CD8-positive, alpha-beta memory T cell (primary cell): ENCODE data around the gene TCF12. TPM values are rescaled to one million over a fixed set of nuclear protein-coding genes. Genes with fewer than 3 reads are reported as not detected.
"Not testable (repeated sequence)": the region's sequence is repeated elsewhere in the genome, so short reads cannot be mapped to it uniquely, and the experiment has no call there.

Experiments
- CTCF ChIA-PET: fragments of 350-600 bp; sonication (Branson Sonifier 250); formaldehyde crosslinking; loops from one replicate; lab custom pipeline; 2021; ENCODE audit warnings: antibody characterized with exemption; lab: Charles Lee
- POLR2A ChIA-PET: fragments of 350-600 bp; sonication (Branson Sonifier 250); formaldehyde crosslinking; loops from one replicate; lab custom pipeline; 2021; ENCODE audit warnings: antibody characterized with exemption; lab: Charles Lee
- DNase-seq, 5 donors: peaks; one replicate each; pipeline versions ENCODE4 v3.0.0 to v3.0.0-alpha.2; 2020 to 2022; ENCODE audit warnings: mixed read lengths in 1 of 5
- H3K27ac ChIP-seq: one replicate; pipeline ENCODE4 v1.7.0; 2013; ENCODE audit warnings: low read depth, mild to moderate bottlenecking, low read length, moderate library complexity
- H3K27me3 ChIP-seq: 2 replicates; pipeline ENCODE4 v1.7.0; 2013; ENCODE audit warnings: low read length, mild to moderate bottlenecking; ENCODE audit not compliant: insufficient read depth, poor library complexity, severe bottlenecking
- H3K36me3 ChIP-seq: 2 replicates; pipeline ENCODE4 v1.7.0; 2013; ENCODE audit warnings: mild to moderate bottlenecking, low read length, moderate library complexity; ENCODE audit not compliant: insufficient read depth
- H3K4me1 ChIP-seq: 2 replicates; pipeline ENCODE4 v1.7.0; 2013; ENCODE audit warnings: mild to moderate bottlenecking, low read length, moderate library complexity; ENCODE audit not compliant: insufficient read depth
- H3K4me3 ChIP-seq: 2 replicates; pipeline ENCODE4 v1.7.0; 2013; ENCODE audit warnings: mild to moderate bottlenecking, low read length
- H3K9me3 ChIP-seq: 2 replicates; pipeline ENCODE4 v1.7.0; 2013; ENCODE audit warnings: mild to moderate bottlenecking, low read length
- H3K27ac Mint-ChIP-seq, 8 donors: one replicate each; pipeline ENCODE4 v1.8.0; 2020 to 2021; ENCODE audit warnings: mixed read lengths in 8 of 8, mild to moderate bottlenecking in 6 of 8, inconsistent platforms in 3 of 8, moderate library complexity in 3 of 8
- H3K27me3 Mint-ChIP-seq, 2 donors: one replicate each; pipeline ENCODE4 v1.8.0; 2020 to 2021; ENCODE audit warnings: mixed read lengths in 2 of 2, mild to moderate bottlenecking in 1 of 2, moderate library complexity in 1 of 2
- H3K36me3 Mint-ChIP-seq, 3 donors: one replicate each; pipeline ENCODE4 v1.8.0; 2020 to 2021; ENCODE audit warnings: mixed read lengths in 3 of 3, inconsistent platforms in 1 of 3, mild to moderate bottlenecking in 1 of 3
- H3K4me1 Mint-ChIP-seq, 3 donors: one replicate each; pipeline ENCODE4 v1.8.0; 2020 to 2021; ENCODE audit warnings: mixed read lengths in 3 of 3, inconsistent platforms in 1 of 3, mild to moderate bottlenecking in 1 of 3
- H3K4me3 Mint-ChIP-seq, 7 donors: one replicate each; pipeline ENCODE4 v1.8.0; 2020 to 2021; ENCODE audit warnings: mixed read lengths in 7 of 7, mild to moderate bottlenecking in 6 of 7, moderate library complexity in 4 of 7, inconsistent platforms in 2 of 7
- H3K9me3 Mint-ChIP-seq, 5 donors: one replicate each; pipeline ENCODE4 v1.8.0; 2020 to 2022; ENCODE audit warnings: mixed read lengths in 5 of 5, mild to moderate bottlenecking in 3 of 5, moderate library complexity in 2 of 5, inconsistent platforms in 1 of 5
- polyA plus RNA-seq: library from polyadenylated mRNA; unstranded; fragments of 300-500 nt; fragmentation: Illumina TruSeq; gene quantifications from one replicate; pipeline ENCODE4 v1.2.3, GENCODE V29; 2021
- total RNA-seq, 2 experiments: library from RNA; stranded (reverse); gene quantifications; one replicate each; pipeline ENCODE4 v1.2.3, GENCODE V29; 2021

Gene TCF12
- total and polyA plus RNA-seq, 3 experiments from 2014 or later: 54.3 to 79.2 (median 69.9) TPM

DNA sequence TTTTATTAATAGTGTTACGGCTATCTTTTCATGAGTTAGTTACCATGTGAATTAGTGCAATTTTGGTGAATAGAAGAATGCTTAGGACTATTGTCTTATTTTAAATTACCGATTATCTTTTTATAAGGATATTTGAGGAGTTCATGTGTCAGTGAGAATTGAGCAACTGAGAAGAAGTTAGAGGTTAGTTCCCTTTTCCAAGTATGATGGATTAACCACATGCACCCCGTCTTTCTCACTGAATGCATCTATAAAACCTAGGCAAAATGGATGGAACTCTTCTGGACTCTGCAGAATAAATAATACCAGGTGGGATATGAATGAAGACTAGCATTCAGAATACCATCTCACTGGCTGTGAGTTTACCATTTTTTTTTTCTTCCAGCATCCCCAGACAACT, 74.3 kb downstream of the TCF12 start:
- H3K4me1 ChIP-seq: peaks cover 14% of the 10 kb centered on the region
- DNase-seq: no peak
- Mint-ChIP-seq H3K4me3 (no peak overlapping the region), H3K36me3 (peaks cover 15 to 26% (median 18%) of the 10 kb centered on the region in 3 donors), H3K27me3 (no peaks in the 10 kb centered on the region), H3K27ac (no peak overlapping the region), H3K9me3 (no peaks in the 10 kb centered on the region), H3K4me1 (peaks cover 30 to 51% (median 41%) of the 10 kb centered on the region in 3 donors)
- H3K9me3 ChIP-seq: no peaks in the 10 kb centered on the region
- ChIA-PET CTCF (no interaction called here), POLR2A (no interaction called here)
- H3K27me3 ChIP-seq: no peaks in the 10 kb centered on the region
- no peak overlapping the region for H3K4me3 ChIP-seq
- peaks cover 5% of the 10 kb centered on the region for H3K36me3 ChIP-seq
- no peak overlapping the region for H3K27ac ChIP-seq

- no peaks in the 10 kb centered on the region for H3K27me3 ChIP-seq
- H3K4me3 ChIP-seq: no peak overlapping the region
- peaks cover 4% of the 10 kb centered on the region for H3K4me1 ChIP-seq
- H3K9me3 ChIP-seq: no peaks in the 10 kb centered on the region
- H3K4me1 Mint-ChIP-seq: peaks cover 24 to 42% (median 34%) of the 10 kb centered on the region in 3 donors
- H3K36me3 Mint-ChIP-seq: peaks cover 15 to 26% (median 18%) of the 10 kb centered on the region in 3 donors
- CTCF ChIA-PET: no interaction called here
- H3K4me3 Mint-ChIP-seq: no peak overlapping the region
- no peak overlapping the region for H3K27ac Mint-ChIP-seq
- no peaks in the 10 kb centered on the region for H3K9me3 Mint-ChIP-seq
- POLR2A ChIA-PET: no interaction called here
- no peak overlapping the region for H3K27ac ChIP-seq
- no peaks in the 10 kb centered on the region for H3K27me3 Mint-ChIP-seq
- DNase-seq: no peak
- peaks cover 5% of the 10 kb centered on the region for H3K36me3 ChIP-seq
Measured at GRCh38 chr15:56994280-56994679, 75.8 kb downstream of the TCF12 start.

DNA sequence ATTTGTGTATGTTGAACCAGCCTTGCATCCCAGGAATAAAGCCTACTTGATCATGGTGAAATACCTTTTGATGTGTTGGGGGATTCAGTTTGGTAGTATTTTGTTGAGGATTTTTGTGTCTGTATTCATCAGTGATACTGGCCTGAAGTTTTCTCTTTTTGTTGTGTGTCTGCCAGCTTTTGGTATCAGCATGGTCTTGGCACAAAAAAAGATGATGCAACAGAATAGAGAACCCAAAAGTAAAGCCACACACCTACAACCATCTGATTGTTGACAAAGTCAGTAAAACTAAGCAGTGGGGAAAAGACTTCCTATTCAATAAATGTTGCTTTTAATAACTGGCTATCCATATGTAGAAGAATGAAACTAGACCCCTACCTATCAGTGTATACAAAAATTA, 77.6 kb downstream of the TCF12 start:
- CTCF ChIA-PET: no interaction called here
- H3K4me3 ChIP-seq: no peak overlapping the region
- peaks cover 14 to 25% (median 18%) of the 10 kb centered on the region in 3 donors for H3K36me3 Mint-ChIP-seq

GRCh38 chr15:56996746-56997470, 78.5 kb downstream of the TCF12 start:
- H3K36me3 Mint-ChIP-seq: peaks cover 13 to 23% (median 19%) of the 10 kb centered on the region in 3 donors
- ChIA-PET POLR2A (no interaction called here), CTCF (no interaction called here)
- H3K27ac Mint-ChIP-seq: peak overlapping the region in 1 of 8 donors; percentile 43
- H3K4me3 Mint-ChIP-seq: no peak overlapping the region
- no peaks in the 10 kb centered on the region for H3K9me3 ChIP-seq
- no peak overlapping the region for H3K4me3 ChIP-seq
- no peaks in the 10 kb centered on the region for H3K27me3 ChIP-seq
- H3K4me1 ChIP-seq: no peaks in the 10 kb centered on the region
- peaks cover 5% of the 10 kb centered on the region for H3K36me3 ChIP-seq
- H3K27ac ChIP-seq: no peak overlapping the region
- peaks cover 21 to 42% (median 26%) of the 10 kb centered on the region in 3 donors for H3K4me1 Mint-ChIP-seq
- no peak for DNase-seq
- H3K9me3 Mint-ChIP-seq: no peaks in the 10 kb centered on the region
- no peaks in the 10 kb centered on the region for H3K27me3 Mint-ChIP-seq

More for the DNA sequence above, 77.6 kb downstream of the TCF12 start:
- Mint-ChIP-seq H3K27ac (no peak overlapping the region), H3K4me3 (no peak overlapping the region), H3K9me3 (no peaks in the 10 kb centered on the region), H3K4me1 (peaks cover 16 to 36% (median 20%) of the 10 kb centered on the region in 3 donors), H3K27me3 (no peaks in the 10 kb centered on the region)
- POLR2A ChIA-PET: no interaction called here
- no peaks in the 10 kb centered on the region for H3K4me1 ChIP-seq
- H3K27me3 ChIP-seq: no peaks in the 10 kb centered on the region
- H3K9me3 ChIP-seq: no peaks in the 10 kb centered on the region
- no peak for DNase-seq
- H3K36me3 ChIP-seq: peaks cover 5% of the 10 kb centered on the region
- H3K27ac ChIP-seq: no peak overlapping the region

- CTCF ChIA-PET: no interaction called here
- no peaks in the 10 kb centered on the region for H3K27me3 ChIP-seq
- peaks cover 6 to 10% (median 8%) of the 10 kb centered on the region in 3 donors for H3K36me3 Mint-ChIP-seq
Measured at GRCh38 chr15:57003418-57003817, 85.0 kb downstream of the TCF12 start.

DNA sequence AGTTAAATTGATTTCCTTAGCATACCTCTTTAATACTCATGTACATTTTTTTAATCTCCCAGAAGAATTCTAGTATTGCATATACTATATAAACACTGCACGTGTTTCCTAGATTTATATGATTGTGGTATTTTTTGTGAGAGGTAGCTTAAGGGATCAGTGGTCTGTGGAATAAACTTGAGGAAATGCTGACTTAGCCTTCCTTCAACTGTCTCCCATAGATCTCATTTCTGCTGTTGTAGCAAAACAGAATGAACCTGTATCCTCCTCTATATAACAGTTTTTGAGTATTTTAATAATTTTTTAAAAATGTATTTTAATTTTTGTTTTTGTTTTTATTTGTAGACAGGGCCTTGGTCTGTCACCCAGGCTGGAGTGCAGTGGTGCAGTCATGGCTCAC, 86.8 kb downstream of the TCF12 start:
- peaks cover 6 to 10% (median 8%) of the 10 kb centered on the region in 3 donors for H3K36me3 Mint-ChIP-seq
- no peak overlapping the region for H3K4me3 Mint-ChIP-seq
- Histone ChIP-seq H3K36me3 (no peaks in the 10 kb centered on the region), H3K4me1 (no peaks in the 10 kb centered on the region), H3K27ac (no peak overlapping the region), H3K27me3 (no peaks in the 10 kb centered on the region), H3K4me3 (no peak overlapping the region), H3K9me3 (no peaks in the 10 kb centered on the region)
- ChIA-PET CTCF (no interaction called here), POLR2A (no interaction called here)
- no peak for DNase-seq
- no peaks in the 10 kb centered on the region for H3K9me3 Mint-ChIP-seq
- no peaks in the 10 kb centered on the region for H3K27me3 Mint-ChIP-seq
- peaks cover 31 to 68% (median 44%) of the 10 kb centered on the region in 3 donors for H3K4me1 Mint-ChIP-seq
- H3K27ac Mint-ChIP-seq: no peak overlapping the region

More at GRCh38 chr15:57003418-57003817, 85.0 kb downstream of the TCF12 start:
- no peak overlapping the region for H3K27ac ChIP-seq
- no peak overlapping the region for H3K4me3 ChIP-seq
- no peaks in the 10 kb centered on the region for H3K36me3 ChIP-seq
- H3K27ac Mint-ChIP-seq: no peak overlapping the region
- no peaks in the 10 kb centered on the region for H3K4me1 ChIP-seq
- H3K4me1 Mint-ChIP-seq: peaks cover 37 to 63% (median 39%) of the 10 kb centered on the region in 3 donors
- H3K9me3 Mint-ChIP-seq: no peaks in the 10 kb centered on the region
- no peaks in the 10 kb centered on the region for H3K27me3 Mint-ChIP-seq
- H3K9me3 ChIP-seq: no peaks in the 10 kb centered on the region
- DNase-seq: no peak
- no peak overlapping the region for H3K4me3 Mint-ChIP-seq
- POLR2A ChIA-PET: no interaction called here

DNA sequence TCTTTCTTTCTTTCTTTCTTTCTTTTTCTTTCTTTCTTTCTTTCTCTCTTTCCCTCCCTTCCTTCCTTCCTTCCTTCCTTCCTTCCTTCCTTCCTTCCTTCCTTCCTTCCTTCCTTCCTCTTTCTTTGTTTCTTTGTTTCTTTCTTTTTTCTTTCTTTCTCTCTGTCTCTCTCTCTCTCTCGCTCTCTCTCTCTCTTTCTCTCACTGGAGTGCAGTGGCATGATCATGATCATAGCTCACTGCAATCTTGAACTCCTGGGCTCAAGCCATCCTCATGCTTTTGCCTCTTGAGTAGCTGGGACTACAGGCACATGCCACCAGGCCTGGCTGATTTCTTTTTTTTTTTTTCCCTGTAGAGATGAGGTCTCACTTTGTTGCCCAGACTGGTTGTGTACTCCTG, 89.4 kb downstream of the TCF12 start:
- CTCF ChIA-PET: interaction anchor here (0.7 kb wide), 1 partner anchor 97 kb away, joined by 3 read pairs; no protein-coding TSS in a partner anchor
- H3K36me3 ChIP-seq, H3K36me3 Mint-ChIP-seq, H3K27me3 Mint-ChIP-seq, H3K27ac ChIP-seq, H3K9me3 ChIP-seq, H3K4me1 ChIP-seq, H3K27me3 ChIP-seq, H3K9me3 Mint-ChIP-seq, DNase-seq, POLR2A ChIA-PET, H3K4me3 ChIP-seq: not testable (repeated sequence)
- Mint-ChIP-seq H3K27ac (peak overlapping the region in 3 of 8 donors; percentile 37 to 65 (median 55)), H3K4me3 (peak overlapping the region in 1 of 7 donors; percentile 53), H3K4me1 (peaks cover 33 to 65% (median 38%) of the 10 kb centered on the region in 3 donors)

DNA sequence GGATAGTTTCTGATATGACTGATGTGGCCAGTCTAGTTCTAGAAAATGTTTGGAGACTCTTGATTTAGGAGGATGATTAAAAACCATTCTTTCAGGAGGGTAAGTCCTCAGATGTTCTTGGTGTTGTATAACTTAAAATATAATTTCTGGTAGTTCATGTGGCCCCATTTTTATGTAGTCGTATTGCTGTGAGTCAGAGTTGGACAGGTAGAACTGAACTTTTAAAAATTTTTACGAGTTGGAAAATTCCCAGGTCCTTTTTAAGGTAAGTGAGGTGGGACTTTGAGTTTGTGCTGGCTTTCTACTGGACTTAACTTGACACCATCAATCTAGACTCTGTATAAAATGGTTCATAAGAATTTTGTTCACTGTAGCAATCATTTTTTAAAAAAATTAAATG, 92.3 kb downstream of the TCF12 start:
- no peak for DNase-seq
- Mint-ChIP-seq H3K4me1 (peaks cover 32 to 71% (median 38%) of the 10 kb centered on the region in 3 donors), H3K27me3 (no peaks in the 10 kb centered on the region), H3K9me3 (no peaks in the 10 kb centered on the region), H3K36me3 (peaks cover 1 to 7% (median 7%) of the 10 kb centered on the region in 3 donors), H3K4me3 (no peak overlapping the region), H3K27ac (no peak overlapping the region)
- ChIA-PET CTCF (no interaction called here), POLR2A (no interaction called here)
- no peaks in the 10 kb centered on the region for H3K27me3 ChIP-seq
- H3K4me1 ChIP-seq: no peaks in the 10 kb centered on the region
- H3K36me3 ChIP-seq: no peaks in the 10 kb centered on the region
- H3K4me3 ChIP-seq: no peak overlapping the region
- H3K9me3 ChIP-seq: no peaks in the 10 kb centered on the region
- H3K27ac ChIP-seq: no peak overlapping the region
